ENCODE results near the gene SRSF9.
"Not testable (repeated sequence)": the region's sequence is repeated elsewhere in the genome, so short reads cannot be mapped to it uniquely, and the experiment has no call there.

The SRSF9 gene

DNA sequence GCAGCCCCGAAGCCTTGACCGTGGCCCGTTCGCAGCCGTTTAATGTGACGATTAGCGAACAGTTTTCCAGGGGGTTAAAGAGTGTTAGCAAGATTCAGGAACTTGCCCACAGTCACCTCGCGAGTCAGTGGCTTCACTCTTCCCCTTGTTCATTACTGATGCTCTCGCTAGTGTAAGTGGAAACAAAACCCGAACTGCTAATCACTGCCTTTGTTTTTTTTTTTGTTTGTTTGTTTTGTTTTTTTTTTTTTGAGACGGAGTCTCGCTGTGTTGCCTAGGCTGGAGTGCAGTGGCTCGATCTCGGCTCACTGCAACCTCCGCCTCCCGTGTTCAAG lies 22.7 kb downstream of the SRSF9 start:
- not testable (repeated sequence) for DNase-seq

DNA sequence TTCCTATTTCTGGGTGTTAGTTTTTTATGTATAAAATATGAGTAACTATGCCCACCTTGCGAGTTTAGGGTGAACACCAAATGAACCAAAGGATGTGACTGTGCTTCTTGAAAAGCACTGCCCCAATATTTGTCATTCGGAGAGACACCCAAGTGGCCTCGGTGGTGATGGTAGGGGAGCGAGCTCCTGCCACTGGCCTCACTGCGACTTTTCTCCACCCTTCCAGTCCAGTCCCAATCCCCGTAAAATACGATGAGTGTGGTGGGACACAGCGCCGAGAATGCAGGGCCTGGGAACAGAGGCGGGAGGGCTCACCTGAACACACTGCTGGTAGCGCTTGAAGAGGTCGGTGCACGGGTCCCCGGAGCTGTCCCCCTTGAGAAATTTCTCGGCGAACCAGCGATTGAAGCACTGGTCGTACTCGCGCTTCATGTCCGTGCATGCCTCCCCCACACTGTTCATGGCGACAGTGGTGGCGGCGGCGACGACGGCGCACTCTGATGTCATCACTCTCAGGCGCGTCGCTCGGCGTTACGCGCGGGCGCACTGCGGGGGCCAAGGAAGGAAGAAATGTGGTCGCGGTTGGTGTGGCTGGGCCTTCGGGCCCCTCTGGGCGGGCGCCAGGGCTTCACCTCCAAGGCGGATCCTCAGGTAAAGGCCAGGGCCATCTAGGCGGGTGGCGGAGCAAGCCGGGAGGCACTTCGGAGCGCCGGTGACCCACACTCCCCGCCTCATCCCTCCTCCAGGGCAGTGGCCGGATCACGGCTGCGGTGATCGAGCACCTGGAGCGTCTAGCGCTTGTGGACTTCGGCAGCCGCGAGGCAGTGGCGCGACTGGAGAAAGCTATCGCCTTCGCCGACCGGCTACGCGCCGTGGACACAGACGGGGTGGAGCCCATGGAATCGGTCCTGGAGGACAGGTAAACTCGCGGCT lies 23.4 kb downstream of the SRSF9 start, which contains the start of the genes GATC and TRIAP1:
TSS of gene GATC (plus strand) at position 534 of the 933 bp plus-strand sequence. CDS start at position 571, 37 bp downstream.
TSS of gene TRIAP1 (minus strand) at position 474 of the 933 bp plus-strand sequence. CDS start at position 462, 12 bp downstream.
- DNase-seq: peak; percentile 18

DNA sequence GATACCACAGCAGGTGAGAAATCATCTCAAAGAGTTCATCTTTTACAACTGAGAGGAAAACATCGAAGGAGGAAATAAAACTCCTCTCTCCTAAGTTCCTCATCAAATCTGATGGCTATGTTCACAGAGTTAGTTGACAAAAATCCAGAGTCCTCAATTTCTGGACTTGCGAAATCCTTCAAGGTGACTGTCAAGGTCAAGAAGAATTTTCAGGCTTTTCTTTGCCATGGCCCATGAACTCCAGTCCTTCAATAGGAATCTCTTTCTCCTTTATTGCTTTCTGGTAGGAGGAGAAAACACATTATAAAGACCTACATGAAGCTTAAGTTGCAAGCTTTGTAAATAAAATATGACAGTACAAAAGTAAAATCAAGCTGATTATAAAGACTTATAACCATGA lies 24.9 kb downstream of the SRSF9 start:
- no peak for DNase-seq

DNA sequence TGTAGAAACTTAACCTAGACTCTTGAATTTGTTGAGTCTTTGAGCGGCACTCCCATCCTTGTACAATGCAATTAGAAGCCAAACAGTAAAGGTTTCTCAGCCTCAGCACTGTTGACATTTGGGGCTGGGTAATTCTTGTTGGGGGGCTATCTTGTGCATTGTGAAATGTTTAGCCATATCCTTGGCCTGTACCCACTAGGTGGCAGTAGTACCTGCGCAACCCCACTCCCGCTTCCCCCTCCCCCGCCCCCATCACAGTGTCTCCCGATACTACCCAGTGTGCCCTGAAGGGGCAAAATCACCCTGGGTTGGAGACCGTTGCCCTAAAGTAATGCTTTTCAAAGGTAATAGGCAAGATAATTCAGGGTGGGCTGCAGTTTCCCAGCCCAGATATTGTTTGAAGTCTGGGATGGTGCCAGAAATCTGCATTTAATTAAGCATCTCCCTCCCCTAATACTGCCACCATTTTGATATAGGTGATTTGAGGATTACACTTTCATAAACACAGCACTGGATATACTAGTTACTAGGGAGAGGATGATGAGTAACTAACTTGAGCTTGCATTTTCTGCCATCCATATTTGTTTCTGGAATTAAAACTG lies 29.8 kb downstream of the SRSF9 start:
- DNase-seq: peak; percentile 61

DNA sequence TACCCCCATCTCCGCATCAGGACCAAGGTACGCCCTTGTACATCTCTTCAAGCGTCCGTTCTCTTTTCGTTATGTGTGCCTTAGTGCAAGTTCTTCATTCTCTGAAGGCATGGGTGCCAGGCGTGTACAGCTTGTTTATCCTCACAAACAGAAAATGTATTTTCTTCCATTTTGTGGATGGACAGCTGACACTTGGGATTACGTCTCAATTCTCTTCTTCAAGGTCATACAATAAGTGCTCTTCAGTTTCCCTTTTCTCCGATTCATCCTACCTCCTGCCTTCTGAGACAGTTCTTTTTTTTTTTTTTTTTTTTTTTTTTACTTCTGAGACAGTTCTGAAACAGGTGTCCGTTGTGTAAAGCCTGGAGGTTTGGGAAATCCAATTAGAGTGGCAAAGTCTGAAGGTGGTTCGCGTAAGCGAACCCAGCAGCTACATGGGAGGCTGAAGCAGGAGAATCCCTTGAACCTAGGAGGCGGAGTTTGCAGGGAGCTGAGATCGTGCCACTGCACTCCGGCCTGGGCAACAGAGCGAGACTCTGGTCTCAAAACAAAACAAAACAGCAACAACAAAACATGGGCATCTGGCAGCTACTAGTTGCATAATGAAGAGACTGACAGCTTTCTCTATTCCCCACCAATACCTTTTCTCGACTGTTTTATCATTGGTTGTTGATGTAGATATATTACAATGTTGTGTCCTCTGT lies 30.9 kb downstream of the SRSF9 start:
- DNase-seq: no peak

DNA sequence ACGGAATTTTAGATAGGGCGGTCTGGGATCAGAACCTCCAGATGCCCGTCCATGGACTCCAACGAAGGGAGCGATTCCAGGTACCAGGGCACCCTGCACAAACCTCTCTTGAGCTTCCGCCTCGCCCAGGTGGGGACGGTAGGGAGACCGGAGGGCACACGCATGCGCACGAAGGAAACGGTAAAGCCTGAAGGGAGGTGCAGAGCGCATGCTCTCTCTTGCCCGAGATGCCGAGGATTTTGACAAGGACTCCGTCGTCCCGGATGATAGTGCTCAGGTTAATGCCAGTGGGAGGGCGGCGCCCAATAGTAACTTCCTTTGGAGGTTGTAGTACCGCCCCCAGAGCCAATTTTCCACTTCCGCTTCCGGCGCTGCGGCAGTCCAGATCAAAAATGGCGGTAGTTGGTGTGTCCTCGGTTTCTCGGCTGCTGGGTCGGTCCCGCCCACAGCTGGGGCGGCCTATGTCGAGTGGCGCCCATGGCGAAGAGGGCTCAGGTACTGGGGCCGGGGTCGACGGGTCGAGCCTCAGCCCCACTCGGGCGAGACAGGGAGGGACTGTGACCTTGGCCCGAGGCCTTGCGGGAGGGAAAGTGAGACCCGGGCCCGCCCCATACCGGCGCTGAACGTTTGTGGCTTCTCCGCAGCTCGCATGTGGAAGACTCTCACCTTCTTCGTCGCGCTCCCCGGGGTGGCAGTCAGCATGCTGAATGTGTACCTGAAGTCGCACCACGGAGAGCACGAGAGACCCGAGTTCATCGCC lies 31.6 kb downstream of the SRSF9 start, which contains the start of gene COX6A1:
TSS of gene COX6A1 (plus strand) at position 379 of the 760 bp plus-strand sequence. CDS start at position 393, 14 bp downstream.
- peak; percentile 96 for DNase-seq

DNA sequence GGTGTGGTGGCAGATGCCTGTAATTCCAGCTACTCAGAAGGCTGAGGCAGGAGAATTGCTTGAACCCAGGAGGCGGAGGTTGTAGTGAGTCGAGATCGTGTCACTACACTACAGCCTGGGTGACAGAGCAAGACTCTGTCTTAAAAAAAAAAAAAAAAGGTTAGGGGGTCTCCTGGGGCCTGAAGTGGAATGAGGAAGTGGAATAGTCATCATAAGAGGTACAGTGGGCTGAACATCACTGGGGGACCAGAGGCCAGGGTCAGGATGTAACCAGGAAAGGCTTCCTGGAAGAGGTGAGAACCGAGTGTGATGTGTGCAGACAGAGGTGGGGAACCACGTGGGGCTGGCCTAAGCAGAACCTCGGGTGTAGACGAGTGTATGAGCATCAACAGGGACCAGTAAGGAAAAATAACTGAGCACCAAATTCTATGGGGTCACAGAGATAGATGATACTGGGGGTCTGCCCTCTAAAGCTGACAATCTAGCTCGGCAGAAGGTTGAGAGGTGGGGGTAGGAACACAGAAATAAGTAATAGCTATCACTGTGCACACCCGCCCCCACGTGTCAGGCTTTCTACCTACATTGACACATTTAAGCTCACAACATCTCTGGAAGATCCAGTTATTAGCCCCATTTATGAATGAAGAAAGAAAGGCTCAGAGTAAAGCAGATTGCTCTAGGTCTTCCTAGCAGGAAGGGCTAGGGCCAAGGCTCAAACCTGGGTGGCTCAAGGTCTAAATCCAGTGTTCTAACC lies 36.6 kb downstream of the SRSF9 start:
- DNase-seq: no peak

DNA sequence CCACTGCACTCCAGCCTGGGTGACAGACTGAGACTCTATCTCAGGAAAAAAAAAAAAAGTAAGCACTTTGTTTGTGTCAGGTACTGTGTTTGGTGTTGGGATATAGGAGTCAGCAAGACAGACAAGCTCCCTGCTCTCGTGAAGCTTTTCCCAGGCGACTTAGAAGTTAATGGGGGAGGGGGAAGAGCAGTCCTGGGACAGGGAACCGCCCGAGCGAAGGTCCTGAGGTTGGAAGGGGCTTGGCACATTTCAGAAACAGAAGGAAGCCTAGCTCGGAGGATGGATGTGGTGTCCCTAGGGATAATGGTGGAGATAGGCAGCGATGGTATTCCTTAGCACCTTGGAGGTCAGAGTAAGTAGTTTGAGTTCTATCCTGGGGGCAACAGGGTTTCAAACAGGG lies 40.2 kb downstream of the SRSF9 start:
- DNase-seq: no peak

DNA sequence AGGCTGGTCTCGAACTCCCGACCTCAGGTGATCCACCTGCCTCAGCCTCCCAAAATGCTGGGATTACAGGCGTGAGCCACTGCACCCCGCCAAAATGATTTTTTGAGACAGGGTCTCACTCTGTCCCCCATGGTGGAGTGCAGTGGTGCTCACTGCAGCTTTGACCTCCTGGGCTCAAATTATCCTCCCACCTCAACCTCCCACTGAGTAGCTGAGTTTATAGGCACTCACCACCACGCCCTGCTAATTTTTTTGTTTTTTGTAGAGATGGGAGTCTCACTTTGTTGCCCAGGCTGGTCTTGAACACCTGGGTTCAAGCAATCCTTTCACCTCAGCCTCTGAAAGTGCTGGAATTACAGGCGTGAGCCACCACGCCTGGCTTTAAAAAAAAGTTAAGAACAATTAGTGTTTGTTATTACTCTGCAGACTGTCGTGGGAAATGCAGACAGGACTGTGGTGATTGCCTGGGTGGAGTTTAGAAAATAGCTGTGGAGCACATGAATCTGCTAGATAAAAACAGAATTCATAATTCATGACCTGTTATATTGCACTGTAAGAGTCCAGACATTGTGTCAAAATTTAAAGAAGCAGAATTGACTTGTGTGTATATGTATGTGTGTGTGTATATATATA lies 40.8 kb downstream of the SRSF9 start:
- DNase-seq: no peak

GRCh38 chr12:120425797-120426196 lies 43.8 kb downstream of the SRSF9 start:
- no peak for DNase-seq

- DNase-seq: no peak
Observed at GRCh38 chr12:120422892-120423456, 46.6 kb downstream of the SRSF9 start.

DNA sequence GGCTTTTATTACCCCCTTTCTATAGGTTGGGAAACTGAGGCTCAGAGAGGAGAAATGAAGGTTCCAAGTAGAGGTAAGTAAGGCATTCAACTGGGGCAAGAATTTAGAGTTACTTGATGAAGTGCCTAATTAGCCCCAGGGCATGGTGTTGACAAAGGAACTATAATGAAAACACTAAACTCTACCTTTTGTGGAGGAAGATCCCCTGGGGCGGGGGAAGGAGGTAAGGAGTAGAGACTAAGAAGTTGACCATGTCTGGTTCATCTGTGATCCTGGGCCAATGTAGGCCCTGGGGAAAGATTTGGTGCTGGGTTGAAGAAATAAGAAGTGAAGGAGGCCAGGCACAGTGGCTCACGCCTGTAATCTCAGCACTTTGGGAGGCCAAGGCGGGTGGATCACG lies 47.8 kb downstream of the SRSF9 start:
- no peak for DNase-seq

- no peak for DNase-seq
Observed at GRCh38 chr12:120417917-120418580, 51.5 kb downstream of the SRSF9 start.

GRCh38 chr12:120416490-120417216 lies 52.9 kb downstream of the SRSF9 start:
- no peak for DNase-seq

- DNase-seq: no peak
Observed at GRCh38 chr12:120413901-120414695, 55.5 kb downstream of the SRSF9 start.

DNA sequence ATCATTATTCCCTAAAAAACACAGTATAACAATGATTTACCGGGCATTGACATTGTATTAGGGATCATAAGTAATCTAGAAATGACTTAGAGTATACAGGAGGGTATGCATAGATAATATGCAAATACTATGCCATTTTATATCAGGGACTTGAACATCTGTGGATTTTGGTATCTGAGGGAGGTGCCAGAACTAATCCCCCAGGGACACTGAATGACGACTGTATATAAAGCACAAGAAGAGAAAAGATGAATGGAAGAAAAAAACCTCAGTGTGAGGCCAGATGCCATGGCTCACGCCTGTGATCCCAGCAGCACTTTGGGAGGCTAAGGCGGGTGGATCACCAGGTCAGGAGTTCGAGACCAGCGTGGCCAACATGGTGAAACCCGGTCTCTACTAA lies 57.1 kb downstream of the SRSF9 start:
- DNase-seq: no peak
